ENCODE results near the gene MCEE.

The MCEE gene

GRCh38 chr2:71074893-71075395 lies 55.1 kb downstream of the MCEE start:
- DNase-seq, result no peak

- DNase-seq, result no peak
Measured at GRCh38 chr2:71073475-71073874, 56.6 kb downstream of the MCEE start.

GRCh38 chr2:71072492-71072891 lies 57.5 kb downstream of the MCEE start:
- no peak for DNase-seq

- DNase-seq, result peak; percentile 73
Measured at GRCh38 chr2:71071681-71072398, 58.2 kb downstream of the MCEE start.

GRCh38 chr2:71070294-71071093 lies 59.5 kb downstream of the MCEE start:
- no peak for DNase-seq

- DNase-seq, result no peak
Measured at GRCh38 chr2:71069376-71069775, 60.7 kb downstream of the MCEE start.

GRCh38 chr2:71068218-71069035 lies 61.6 kb downstream of the MCEE start, which contains the start of gene NAGK:
NAGK (plus strand) TSS chr2:71068648; CDS start chr2:71068684, 36 bp downstream.
- DNase-seq, result peak; percentile 97

- DNase-seq, result peak; percentile 26
Measured at GRCh38 chr2:71067567-71068217, 62.3 kb downstream of the MCEE start.

GRCh38 chr2:71066856-71067255 lies 63.2 kb downstream of the MCEE start:
- DNase-seq, result no peak

GRCh38 chr2:71064754-71065621 lies 65.0 kb downstream of the MCEE start:
- DNase-seq, result no peak

GRCh38 chr2:71064110-71064611 lies 65.9 kb downstream of the MCEE start:
- DNase-seq, result no peak

GRCh38 chr2:71063216-71063615 lies 66.8 kb downstream of the MCEE start:
- no peak for DNase-seq

- no peak for DNase-seq
Measured at GRCh38 chr2:71060871-71061270, 69.2 kb downstream of the MCEE start.

- no peak for DNase-seq
Measured at GRCh38 chr2:71060211-71060610, 69.8 kb downstream of the MCEE start.

Measured in CD4-positive, alpha-beta T cell treated with Interleukin-12 subunit alpha and Interleukin-12 subunit beta, for 1 hour (primary cell).